Astrocyte of the cerebellum (primary cell): ENCODE data around the gene XRN2.

Source experiments
- DNase-seq: peaks from one replicate; pipeline ENCODE4 v3.0.0-alpha.2; 2011; ENCODE audit warnings: low read depth
- H3K4me3 ChIP-seq: 2 replicates; pipeline ENCODE4 v1.5.1; 2011; ENCODE audit warnings: mild to moderate bottlenecking, low read depth, low read length, moderate library complexity
- in situ Hi-C: cut with HindIII; loops from 2 replicates; pipeline ENCODE4 v1.10.0; 2017; ENCODE audit warnings: low sequenced_read_pairs
- TF ChIP-seq, protein P1 (sequence below): IDR thresholded peaks from 2 replicates; pipeline ENCODE4 v1.5.1; 2012; ENCODE audit warnings: low read length, low read depth, moderate library complexity, mild to moderate bottlenecking; ENCODE audit errors: missing control alignments

Gene XRN2

GRCh38 chr20:21395051-21395665, 92.0 kb downstream of the XRN2 start:
- TF ChIP-seq, protein P1, sequence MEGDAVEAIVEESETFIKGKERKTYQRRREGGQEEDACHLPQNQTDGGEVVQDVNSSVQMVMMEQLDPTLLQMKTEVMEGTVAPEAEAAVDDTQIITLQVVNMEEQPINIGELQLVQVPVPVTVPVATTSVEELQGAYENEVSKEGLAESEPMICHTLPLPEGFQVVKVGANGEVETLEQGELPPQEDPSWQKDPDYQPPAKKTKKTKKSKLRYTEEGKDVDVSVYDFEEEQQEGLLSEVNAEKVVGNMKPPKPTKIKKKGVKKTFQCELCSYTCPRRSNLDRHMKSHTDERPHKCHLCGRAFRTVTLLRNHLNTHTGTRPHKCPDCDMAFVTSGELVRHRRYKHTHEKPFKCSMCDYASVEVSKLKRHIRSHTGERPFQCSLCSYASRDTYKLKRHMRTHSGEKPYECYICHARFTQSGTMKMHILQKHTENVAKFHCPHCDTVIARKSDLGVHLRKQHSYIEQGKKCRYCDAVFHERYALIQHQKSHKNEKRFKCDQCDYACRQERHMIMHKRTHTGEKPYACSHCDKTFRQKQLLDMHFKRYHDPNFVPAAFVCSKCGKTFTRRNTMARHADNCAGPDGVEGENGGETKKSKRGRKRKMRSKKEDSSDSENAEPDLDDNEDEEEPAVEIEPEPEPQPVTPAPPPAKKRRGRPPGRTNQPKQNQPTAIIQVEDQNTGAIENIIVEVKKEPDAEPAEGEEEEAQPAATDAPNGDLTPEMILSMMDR: no peak
- H3K4me3 ChIP-seq: no peak overlapping the region
- in situ Hi-C loops: no loop called here
- no peak for DNase-seq

GRCh38 chr20:21395666-21396598, 92.8 kb downstream of the XRN2 start:
- DNase-seq: no peak
- in situ Hi-C loops: no loop called here
- no peak overlapping the region for H3K4me3 ChIP-seq
- TF ChIP-seq, protein P1: no peak

- DNase-seq: no peak
These were observed 93.6 kb downstream of the XRN2 start for GRCh38 chr20:21396599-21397340.

GRCh38 chr20:21397341-21398108, 94.4 kb downstream of the XRN2 start, which contains the start of gene NKX2-4:
TSS of gene NKX2-4 (minus strand) at chr20:21397526. CDS start at chr20:21397399, 127 bp downstream.
- TF ChIP-seq, protein P1: no peak
- H3K4me3 ChIP-seq: no peak within 1 kb of the TSS
- DNase-seq: no peak
- in situ Hi-C loops: no loop called here

More at GRCh38 chr20:21396599-21397340, 93.6 kb downstream of the XRN2 start:
- TF ChIP-seq, protein P1: no peak
- in situ Hi-C loops: no loop called here
- no peak overlapping the region for H3K4me3 ChIP-seq

- no peak overlapping the region for H3K4me3 ChIP-seq
- TF ChIP-seq, protein P1: no peak
- DNase-seq: no peak
- in situ Hi-C loops: no loop called here
These were observed 95.2 kb downstream of the XRN2 start for GRCh38 chr20:21398109-21399004.
